Pancreas (tissue), 10 donors: Measurements from ENCODE around the gene EPN3. TPM values are rescaled to one million over a fixed set of nuclear protein-coding genes. Genes with fewer than 3 reads are reported as not detected.
A peak's percentile ranks its signal among the peaks of the same experiment; 100 is the strongest.

Experiments
- ATAC-seq, 4 donors: fragments of 200-7000 bp; cut with Tn5 transposase; one replicate each; pipeline versions ENCODE4 v1.8.0 to v1.9.1; 2020; ENCODE audit warnings: mild to moderate bottlenecking in 4 of 4, moderate library complexity in 4 of 4
- DNase-seq, 6 donors: peaks; one replicate each; pipeline ENCODE4 v3.0.0-alpha.2; 2020
- FAIRE-seq: peaks from 2 replicates; lab custom pipeline; 2012; peaks lifted over from hg19 to GRCh38; lab: Jason Lieb, UNC
- H3K27ac ChIP-seq, 4 donors: fragments of 200-600 bp; sonication (generic); 1 replicate in 3 of 4; 2 replicates in 1 of 4; pipeline versions ENCODE4 v1.5.0 to v1.8.0; 2020
- H3K27me3 ChIP-seq, 4 donors: fragments of 200-600 bp; one replicate each; pipeline ENCODE4 v1.8.0; 2021
- H3K36me3 ChIP-seq, 3 donors: fragments of 200-600 bp; sonication (generic) in 1 of 3; one replicate each; pipeline versions ENCODE4 v1.5.0 to v1.8.0; 2020 to 2021
- H3K4me1 ChIP-seq, 3 donors: fragments of 200-600 bp; one replicate each; pipeline ENCODE4 v1.8.0; 2021
- H3K4me3 ChIP-seq, 4 donors: fragments of 200-600 bp; sonication (generic) in 2 of 4; one replicate each; pipeline versions ENCODE4 v1.5.0 to v1.8.0; 2020 to 2021
- H3K9me3 ChIP-seq, 4 donors: fragments of 200-600 bp; one replicate each; pipeline ENCODE4 v1.8.0; 2021
- WGBS, 2 donors: extraction: QIAGEN DNeasy Blood & Tissue Kit; methylation state at CpG; one replicate each; pipeline ENCODE4 v1.1.7; 2013; 5-methylcytosine and 5-hydroxymethylcytosine counted together
- intact Hi-C, 3 donors: fragments of 100-400 bp; cut with DNase I; formaldehyde crosslinking; loops; one replicate each; pipeline versions ENCODE4 v1.11.1 to v1.14.2; 2022
- polyA plus RNA-seq, 2 donors: library from polyadenylated mRNA; stranded (reverse); fragments of 200-250 nt; gene quantifications; one replicate each; pipeline ENCODE4 v1.2.3, GENCODE V29; 2013
- total RNA-seq, 6 donors: library from RNA; stranded (reverse); fragmentation: NEBNext Ultra II Directional in 4 of 6; extraction: Animal tissue kit (Norgen Biotek cat#: 25700) in 4 of 6; gene quantifications; one replicate each; pipeline versions ENCODE4 v1.2.1 to v1.2.4, GENCODE V29; 2021 to 2023
- TF ChIP-seq, protein P1 (sequence below), 4 donors: fragments of 200-600 bp; sonication (generic) in 3 of 4; IDR thresholded peaks; one replicate each; pipeline versions ENCODE4 v1.5.0 to v1.8.0; 2021; ENCODE audit warnings: antibody characterized with exemption in 4 of 4
- donor health status: healthy with polysubstance abuse.
- donor health status: DM: no; HTN: no; CAD: no; lungs with moderate emphysema.
- donor health status: DM: no; HTN: no; CAD: no.
- donor health status: control.
- donor health status: control.
- donor health status: Bipolar disorder and iron deficiency.
- donor health status: DM: yes; HTN: yes; CAD: no.
- donor health status: DM: no; HTN: no; CAD: no.
- donor health status: DM: no; HTN: no; CAD: no.
- donor health status: DM: yes; HTN: yes; CAD: no.

Gene EPN3
- total and polyA plus RNA-seq, 8 donors: 6.9 to 30.2 (median 12.7) TPM

DNA sequence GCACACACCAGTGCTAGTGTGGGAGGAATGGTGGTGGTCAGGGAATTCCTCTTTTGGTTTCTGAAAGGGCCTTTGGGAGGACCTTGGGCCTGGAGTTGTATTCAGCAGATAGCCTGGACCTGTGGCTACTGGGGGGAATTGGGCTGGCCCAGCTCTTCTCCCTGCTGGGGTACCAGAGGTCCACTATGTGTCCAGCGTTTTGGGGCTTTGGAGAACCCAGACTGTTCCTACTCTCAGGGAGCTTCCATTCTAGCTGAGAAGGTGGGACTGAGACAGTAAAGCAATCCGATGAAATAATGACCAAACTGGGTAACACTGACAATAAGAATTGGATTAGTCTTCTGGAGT is 2.4 kb downstream of the EPN3 start:
- FAIRE-seq: no peak
- WGBS, 2 donors: 68 to 91% methylated on average over 2 of the region's 2 CpGs
- peak overlapping the region; percentile 73 to 92 (median 80) for H3K27ac ChIP-seq
- TF ChIP-seq, protein P1, sequence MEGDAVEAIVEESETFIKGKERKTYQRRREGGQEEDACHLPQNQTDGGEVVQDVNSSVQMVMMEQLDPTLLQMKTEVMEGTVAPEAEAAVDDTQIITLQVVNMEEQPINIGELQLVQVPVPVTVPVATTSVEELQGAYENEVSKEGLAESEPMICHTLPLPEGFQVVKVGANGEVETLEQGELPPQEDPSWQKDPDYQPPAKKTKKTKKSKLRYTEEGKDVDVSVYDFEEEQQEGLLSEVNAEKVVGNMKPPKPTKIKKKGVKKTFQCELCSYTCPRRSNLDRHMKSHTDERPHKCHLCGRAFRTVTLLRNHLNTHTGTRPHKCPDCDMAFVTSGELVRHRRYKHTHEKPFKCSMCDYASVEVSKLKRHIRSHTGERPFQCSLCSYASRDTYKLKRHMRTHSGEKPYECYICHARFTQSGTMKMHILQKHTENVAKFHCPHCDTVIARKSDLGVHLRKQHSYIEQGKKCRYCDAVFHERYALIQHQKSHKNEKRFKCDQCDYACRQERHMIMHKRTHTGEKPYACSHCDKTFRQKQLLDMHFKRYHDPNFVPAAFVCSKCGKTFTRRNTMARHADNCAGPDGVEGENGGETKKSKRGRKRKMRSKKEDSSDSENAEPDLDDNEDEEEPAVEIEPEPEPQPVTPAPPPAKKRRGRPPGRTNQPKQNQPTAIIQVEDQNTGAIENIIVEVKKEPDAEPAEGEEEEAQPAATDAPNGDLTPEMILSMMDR (IDR thresholded peaks at IDR 0.05): no peak
- intact Hi-C loops: loop anchor here (5.0 to 10.0 kb wide), 3 partner anchors 48 to 53 kb away; no protein-coding TSS in a partner anchor
- peak overlapping the region in 3 of 4 donors; percentile 13 to 53 (median 53) for H3K4me3 ChIP-seq
- no peak for ATAC-seq
- no peaks in the 10 kb centered on the region for H3K9me3 ChIP-seq
- H3K36me3 ChIP-seq: peaks cover 0 to 39% (median 3%) of the 10 kb centered on the region in 3 donors
- H3K27me3 ChIP-seq: no peaks in the 10 kb centered on the region
- DNase-seq: no peak
- peaks cover 9 to 35% (median 17%) of the 10 kb centered on the region in 3 donors for H3K4me1 ChIP-seq

DNA sequence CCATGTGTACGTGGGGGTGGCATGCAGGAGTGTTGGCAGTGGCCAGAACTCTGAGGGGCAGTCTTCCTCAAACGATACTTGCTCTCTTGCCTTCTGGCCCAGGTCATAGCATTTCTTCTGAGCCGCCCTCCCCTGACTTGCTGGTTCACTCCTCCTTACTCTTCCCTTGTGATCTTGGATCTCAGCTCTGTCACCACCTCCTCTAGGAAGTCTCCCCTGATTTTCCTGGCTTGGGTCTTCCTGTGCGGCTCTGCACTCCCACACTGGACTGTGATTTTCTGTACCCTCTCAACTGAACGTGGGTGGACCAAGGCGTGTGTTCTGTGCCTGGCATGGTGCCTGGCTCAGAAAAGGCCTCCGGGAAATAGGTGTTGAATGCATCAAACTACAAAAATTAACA is 2.9 kb downstream of the EPN3 start:
- Histone ChIP-seq H3K4me1 (peaks cover 9 to 35% (median 17%) of the 10 kb centered on the region in 3 donors), H3K27ac (peak overlapping the region in 3 of 4 donors; percentile 73 to 92 (median 86)), H3K4me3 (peak overlapping the region in 1 of 4 donors; percentile 53), H3K36me3 (peaks cover 0 to 39% (median 3%) of the 10 kb centered on the region in 3 donors), H3K27me3 (no peaks in the 10 kb centered on the region), H3K9me3 (no peaks in the 10 kb centered on the region)
- WGBS, 2 donors: 40 to 50% methylated on average over 7 of the region's 7 CpGs
- intact Hi-C loops: loop anchor here (5.0 to 10.0 kb wide), 3 partner anchors 48 to 53 kb away; no protein-coding TSS in a partner anchor
- DNase-seq: no peak
- no peak for ATAC-seq
- no peak for FAIRE-seq
- TF ChIP-seq, protein P1 (IDR thresholded peaks at IDR 0.05): no peak

GRCh38 chr17:50536683-50537646 is 4.4 kb downstream of the EPN3 start:
- FAIRE-seq (no peak), ATAC-seq (no peak), DNase-seq (peak in 1 of 6 donors; percentile 66)
- Histone ChIP-seq H3K4me3 (no peak overlapping the region), H3K4me1 (peaks cover 13 to 32% (median 17%) of the 10 kb centered on the region in 3 donors), H3K9me3 (no peaks in the 10 kb centered on the region), H3K36me3 (peaks cover 0 to 39% (median 3%) of the 10 kb centered on the region in 3 donors), H3K27ac (no peak overlapping the region), H3K27me3 (no peaks in the 10 kb centered on the region)
- WGBS, 2 donors: 81 to 90% methylated on average over 45 of the region's 45 CpGs
- TF ChIP-seq, protein P1 (IDR thresholded peaks at IDR 0.05): no peak
- intact Hi-C loops: loop anchor here (5.0 to 10.0 kb wide), 3 partner anchors 50 to 55 kb away; no protein-coding TSS in a partner anchor

- 78 to 86% methylated on average over 20 of the region's 20 CpGs for WGBS, 2 donors
- no peaks in the 10 kb centered on the region for H3K27me3 ChIP-seq
- H3K4me1 ChIP-seq: peaks cover 11 to 33% (median 14%) of the 10 kb centered on the region in 3 donors
- TF ChIP-seq, protein P1 (IDR thresholded peaks at IDR 0.05): no peak
- H3K4me3 ChIP-seq: no peak overlapping the region
- intact Hi-C loops: loop anchor here (5.0 to 10.0 kb wide), 3 partner anchors 51 to 56 kb away; no protein-coding TSS in a partner anchor
- H3K36me3 ChIP-seq: peaks cover 0 to 39% (median 3%) of the 10 kb centered on the region in 3 donors
- no peak for FAIRE-seq
- peak in 1 of 6 donors; percentile 69 for DNase-seq
- no peaks in the 10 kb centered on the region for H3K9me3 ChIP-seq
- no peak for ATAC-seq
- H3K27ac ChIP-seq: no peak overlapping the region
These were observed 5.4 kb downstream of the EPN3 start for GRCh38 chr17:50537721-50538548.
